GM12891 (cell line): ENCODE measurements around the gene GPRC5A.

Source experiments
- PAX5 ChIP-seq: IDR thresholded peaks from 2 replicates; pipeline ENCODE4 v1.6.1; 2011; ENCODE audit warnings: low read length, moderate library complexity, mild to moderate bottlenecking; ENCODE audit not compliant: insufficient read depth, severe bottlenecking
- POLR2A ChIP-seq: IDR thresholded peaks from 2 replicates; pipeline ENCODE4 v1.6.1; 2011; ENCODE audit warnings: low read depth, low read length, control low read depth
- POLR2AphosphoS5 ChIP-seq: IDR thresholded peaks from 2 replicates; pipeline ENCODE4 v1.6.1; 2011; ENCODE audit warnings: low read depth, low read length, control low read depth

DNA sequence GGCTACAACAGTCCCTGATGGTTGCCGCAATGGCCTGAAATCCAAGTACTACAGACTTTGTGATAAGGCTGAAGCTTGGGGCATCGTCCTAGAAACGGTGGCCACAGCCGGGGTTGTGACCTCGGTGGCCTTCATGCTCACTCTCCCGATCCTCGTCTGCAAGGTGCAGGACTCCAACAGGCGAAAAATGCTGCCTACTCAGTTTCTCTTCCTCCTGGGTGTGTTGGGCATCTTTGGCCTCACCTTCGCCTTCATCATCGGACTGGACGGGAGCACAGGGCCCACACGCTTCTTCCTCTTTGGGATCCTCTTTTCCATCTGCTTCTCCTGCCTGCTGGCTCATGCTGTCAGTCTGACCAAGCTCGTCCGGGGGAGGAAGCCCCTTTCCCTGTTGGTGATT, 16.9 kb downstream of the GPRC5A start:
- no peak for TF ChIP-seq PAX5
- TF ChIP-seq POLR2A, result no peak
- no peak for TF ChIP-seq POLR2AphosphoS5
